Activated CD4-positive, alpha-beta T cell treated with anti-CD3 and anti-CD28 coated beads, Interleukin-2, amount 50 U/mL, for 24 hours (primary cell): ENCODE measurements around the gene MRPL28.
"Not testable (repeated sequence)": the region's sequence is repeated elsewhere in the genome, so short reads cannot be mapped to it uniquely, and the experiment has no call there.

Experiments
- DNase-seq, 2 donors: peaks; one replicate each; pipeline ENCODE4 v3.0.0-alpha.2; 2020; ENCODE audit warnings: low read depth in 1 of 2, low spot score in 1 of 2

Gene MRPL28

GRCh38 chr16:360698-361336, 9.5 kb downstream of the MRPL28 start:
- DNase-seq: no peak

- DNase-seq: no peak
Measured at GRCh38 chr16:359871-360697, 10.3 kb downstream of the MRPL28 start.

DNA sequence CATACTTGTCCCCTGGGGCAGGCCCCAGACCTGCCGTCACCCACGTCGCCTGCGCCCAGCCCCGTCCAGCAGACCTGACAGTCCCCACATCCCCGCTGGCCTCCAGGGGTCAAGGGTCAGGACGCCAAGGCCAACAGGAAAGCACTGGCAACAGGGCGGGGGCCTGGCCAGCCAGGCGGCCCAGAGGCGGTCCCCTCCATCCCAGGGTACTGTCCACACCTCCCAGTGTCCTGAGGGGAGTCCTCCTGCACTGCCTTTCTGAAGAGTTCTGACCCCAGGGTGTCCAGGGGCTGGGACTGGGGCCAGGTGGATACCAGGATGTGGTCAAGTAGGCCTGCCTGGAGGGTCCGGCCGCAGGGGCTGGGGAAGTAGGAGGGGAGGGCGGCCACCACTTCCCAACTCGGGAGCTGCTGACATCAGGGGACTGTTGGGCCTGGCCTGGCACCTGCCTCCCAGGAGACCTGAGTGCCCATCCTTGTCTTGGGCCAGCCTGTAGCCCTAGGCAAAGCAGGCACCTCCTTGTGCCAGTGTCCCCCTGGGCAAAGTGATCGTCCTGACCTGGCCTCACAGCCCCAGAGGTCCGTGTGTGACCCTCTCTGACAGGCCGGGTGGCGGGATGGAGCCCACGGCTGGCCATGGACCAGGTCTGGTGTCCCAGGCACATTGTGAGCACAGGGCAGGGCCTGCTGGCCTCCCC, 11.1 kb downstream of the MRPL28 start:
- no peak for DNase-seq

- DNase-seq: no peak
Measured at GRCh38 chr16:356741-357140, 13.6 kb downstream of the MRPL28 start.

DNA sequence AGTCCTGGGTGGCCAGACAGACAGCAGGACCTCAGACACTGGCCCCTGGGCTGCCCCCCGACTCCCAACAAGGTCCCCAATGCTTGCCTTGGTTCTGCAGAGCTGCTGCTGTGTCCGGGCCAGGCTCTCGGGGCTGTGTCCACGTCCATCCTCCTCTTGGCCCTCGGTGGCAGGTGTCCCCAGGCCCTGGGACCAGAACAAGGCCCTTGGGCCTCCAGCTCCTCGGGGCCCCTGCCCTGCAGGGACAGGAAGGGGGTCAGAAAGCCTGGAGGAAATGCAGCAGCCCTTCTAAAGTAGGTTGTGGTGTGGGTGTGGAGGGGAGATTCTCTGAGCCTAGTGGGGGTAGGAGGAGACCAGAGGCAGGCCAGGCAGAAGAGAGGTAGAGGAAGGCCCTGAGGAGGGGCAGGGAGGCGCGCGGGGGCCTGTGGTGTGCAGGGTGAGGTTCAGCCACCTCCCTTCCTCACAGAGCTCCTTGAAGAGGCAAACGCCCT, 15.3 kb downstream of the MRPL28 start:
- DNase-seq: no peak

- DNase-seq: no peak
Measured at GRCh38 chr16:354291-354881, 16.0 kb downstream of the MRPL28 start.

DNA sequence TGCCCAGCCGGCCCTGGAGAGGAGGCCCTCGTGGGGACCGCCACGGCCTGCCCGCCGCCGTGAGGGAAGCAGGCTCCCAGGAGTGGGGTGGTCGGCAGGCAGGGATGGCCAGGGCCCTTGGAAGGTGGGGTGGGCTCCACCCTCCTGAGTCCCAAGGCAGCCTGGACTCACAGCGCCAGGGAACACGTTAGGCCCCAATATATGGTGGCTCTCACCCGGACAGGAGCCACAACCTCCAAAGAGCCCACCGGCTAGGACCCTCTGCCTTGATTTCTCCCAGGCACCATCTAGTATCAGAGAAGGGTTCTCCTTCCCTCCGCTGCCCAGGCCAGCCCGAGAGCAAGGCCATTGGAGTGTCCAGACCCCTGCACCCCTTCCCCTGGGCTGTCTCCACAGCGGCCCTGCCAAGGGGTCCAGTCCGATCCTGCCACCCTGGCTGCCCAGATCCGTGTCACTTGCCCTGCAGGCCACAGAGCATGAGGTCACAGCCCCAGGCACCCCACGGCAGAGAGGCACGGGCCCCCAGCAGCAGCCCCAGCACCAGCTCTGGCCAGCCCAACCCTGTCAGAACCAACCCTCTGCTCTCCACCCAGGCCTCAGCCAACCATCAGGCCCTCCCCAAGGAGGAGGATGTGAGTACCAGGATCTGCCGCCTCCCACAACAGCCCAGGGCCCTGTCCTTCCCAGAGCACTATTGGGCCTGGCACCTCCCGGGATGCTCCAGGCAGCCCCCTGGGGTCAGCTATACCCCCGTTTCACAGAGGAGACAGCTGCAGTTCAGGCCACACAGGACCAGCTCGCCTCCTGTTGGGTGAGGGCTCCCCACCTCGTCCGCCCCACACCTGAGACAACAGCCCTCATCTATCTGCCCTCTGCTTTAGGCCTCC, 16.7 kb downstream of the MRPL28 start:
- DNase-seq: no peak

DNA sequence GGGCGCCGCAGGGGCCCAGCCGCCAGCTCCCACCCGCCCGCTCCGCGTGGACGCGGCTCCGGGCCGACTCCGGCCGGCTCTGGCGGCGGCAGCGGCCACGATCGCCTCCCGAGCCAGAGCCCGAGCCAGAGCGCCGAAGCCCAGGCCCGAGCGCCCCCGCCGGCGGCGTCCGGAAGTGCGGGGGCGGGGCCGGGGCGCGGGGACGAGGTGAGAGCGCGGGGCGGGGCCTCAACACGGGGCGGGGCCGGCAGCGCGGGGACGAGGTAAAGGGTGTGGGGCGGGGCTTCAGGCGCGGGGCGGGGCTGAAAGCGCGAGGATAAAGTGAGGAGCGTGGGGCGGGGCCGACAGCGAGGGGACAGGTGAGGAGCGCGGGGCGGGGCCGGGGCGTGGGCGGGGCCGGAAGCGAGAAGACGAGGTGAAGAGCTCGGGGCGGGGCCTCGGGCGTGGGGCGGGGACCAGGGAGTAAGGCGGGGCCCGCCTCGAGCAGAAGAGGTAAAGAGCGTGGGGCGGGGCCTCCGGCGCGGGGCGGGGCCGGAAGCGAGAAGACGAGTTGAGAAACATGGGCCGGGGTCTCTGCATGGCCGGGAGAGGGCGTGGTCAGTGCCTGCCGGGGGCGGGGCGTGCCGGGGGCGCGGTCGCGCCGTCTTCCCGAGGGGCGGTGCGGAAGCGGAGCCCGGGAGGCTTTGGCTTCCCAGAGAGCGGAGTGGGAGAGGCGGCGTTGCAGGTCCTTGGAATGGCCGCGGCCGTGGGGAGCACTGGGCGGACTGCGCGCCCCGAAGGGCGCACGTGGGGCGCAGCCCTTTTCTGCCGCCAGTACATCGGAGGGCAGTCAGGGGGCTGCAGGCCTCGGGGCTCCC, 17.6 kb downstream of the MRPL28 start, which contains the start of gene AXIN1:
Gene AXIN1 (minus strand): TSS at position 177 of the 857 bp plus-strand sequence. CDS start 5,698 bp downstream, outside the sequence.
- peak; percentile 100 for DNase-seq

DNA sequence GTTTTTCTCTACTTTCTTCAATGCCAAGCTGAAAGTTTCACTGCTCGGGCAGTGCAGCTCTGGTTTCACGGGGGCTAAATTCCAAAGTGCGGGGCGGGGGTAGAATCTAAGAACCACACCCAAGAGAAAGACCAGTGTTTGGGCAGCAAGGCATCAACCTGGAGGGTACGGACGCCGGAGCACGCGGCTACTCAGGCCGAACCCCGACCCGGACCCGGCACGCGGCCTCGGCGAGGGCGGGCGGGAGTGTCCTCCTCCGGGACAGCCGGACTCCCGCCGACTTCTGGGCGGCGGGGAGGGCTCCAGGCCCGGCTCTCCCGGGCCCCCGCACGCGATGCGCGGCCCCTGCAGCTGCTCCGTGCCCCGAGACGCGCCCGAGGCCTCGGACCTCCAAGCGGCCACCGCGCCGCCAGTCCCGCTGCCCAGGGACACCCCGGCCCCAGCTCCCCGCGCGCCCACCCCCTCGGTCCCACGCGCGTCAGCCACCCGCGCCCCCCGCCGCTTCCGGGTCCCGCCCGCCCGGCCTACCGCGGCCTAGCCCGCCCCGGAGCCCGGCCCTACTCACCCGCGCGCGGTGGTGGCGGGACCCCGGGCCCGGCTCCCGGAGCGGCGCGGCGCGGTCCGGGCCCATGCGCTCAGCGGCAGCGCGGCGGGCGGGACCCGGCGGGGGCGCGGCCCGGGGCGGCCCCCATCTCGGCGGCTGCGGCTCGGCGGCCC, 18.4 kb downstream of the MRPL28 start:
- DNase-seq: no peak

DNA sequence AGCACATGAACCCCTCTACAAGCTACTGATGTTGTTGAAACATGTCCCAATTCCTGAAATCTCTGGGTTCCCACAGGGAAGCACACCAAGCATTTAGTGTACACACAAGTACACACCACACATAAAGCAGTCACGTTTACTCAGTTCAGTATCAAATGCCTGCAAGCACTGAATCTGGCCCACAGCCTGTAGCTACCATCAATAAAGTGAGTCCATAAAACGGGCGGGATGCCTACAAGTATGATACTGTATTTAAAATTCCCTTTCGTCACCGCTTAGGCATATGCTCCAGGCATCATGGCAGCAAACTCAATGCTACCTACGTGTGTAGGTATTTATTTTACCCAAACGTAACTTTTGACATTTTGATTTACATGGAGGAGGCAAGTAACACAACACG, 20.1 kb downstream of the MRPL28 start:
- no peak for DNase-seq

DNA sequence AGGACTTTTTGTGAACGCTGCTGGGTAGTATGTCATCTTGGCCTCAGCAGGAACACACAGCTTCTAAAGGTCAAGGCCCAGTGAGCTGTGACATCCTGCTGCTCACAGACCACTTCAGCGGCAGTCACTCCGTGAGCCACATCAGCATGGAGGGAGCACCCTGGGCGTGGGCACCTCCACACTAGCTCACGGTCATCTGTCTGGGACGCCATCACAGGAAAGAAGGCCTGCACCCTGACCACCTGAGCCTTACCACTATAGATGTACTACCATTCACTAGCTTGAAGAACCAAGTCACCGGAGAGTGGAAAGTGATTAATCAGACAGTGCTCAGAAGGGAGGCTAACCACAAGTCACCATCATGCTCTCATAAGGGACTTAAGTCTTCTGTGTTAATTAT, 21.1 kb downstream of the MRPL28 start:
- no peak for DNase-seq

GRCh38 chr16:348495-348894, 21.8 kb downstream of the MRPL28 start:
- DNase-seq: not testable (repeated sequence)

GRCh38 chr16:347203-347602, 23.1 kb downstream of the MRPL28 start:
- no peak for DNase-seq

DNA sequence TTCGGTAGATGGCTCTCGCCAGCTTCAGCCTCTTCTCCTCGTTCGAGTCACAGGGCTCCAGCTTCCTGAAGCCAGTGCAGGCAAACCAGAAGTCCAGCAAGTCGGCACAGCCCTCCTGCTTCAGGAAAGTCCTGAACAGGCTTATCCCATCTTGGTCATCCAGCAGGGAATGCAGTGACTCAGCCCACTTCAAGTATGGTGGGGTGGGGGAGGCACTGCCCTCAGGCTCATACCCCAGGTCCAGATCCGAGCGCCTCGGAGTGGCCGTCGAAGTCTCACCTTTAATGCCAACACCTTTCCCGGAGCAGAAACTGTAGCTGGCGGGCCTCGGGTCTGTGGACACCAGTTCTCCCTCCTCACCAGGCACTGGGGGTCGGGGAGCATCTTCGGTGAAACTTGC, 23.8 kb downstream of the MRPL28 start:
- DNase-seq: no peak

GRCh38 chr16:345772-346171, 24.6 kb downstream of the MRPL28 start:
- no peak for DNase-seq

GRCh38 chr16:342455-343213, 27.7 kb downstream of the MRPL28 start:
- no peak for DNase-seq

DNA sequence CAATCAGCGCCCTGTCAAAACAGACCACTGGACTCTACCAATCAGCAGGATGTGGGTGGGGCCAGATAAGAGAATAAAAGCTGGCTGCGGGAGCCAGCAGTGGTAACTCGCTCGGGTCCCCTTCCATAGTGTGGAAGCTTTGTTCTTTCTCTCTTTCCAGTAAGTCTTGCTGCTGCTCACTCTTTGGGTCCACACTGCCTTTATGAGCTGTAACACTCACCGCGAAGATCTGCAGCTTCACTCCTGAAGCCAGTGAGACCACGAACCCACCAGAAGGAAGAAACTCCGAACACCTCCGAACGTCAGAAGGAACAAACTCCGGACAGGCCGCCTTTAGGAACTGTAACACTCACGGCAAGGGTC, 28.4 kb downstream of the MRPL28 start:
- not testable (repeated sequence) for DNase-seq
